ENCODE results near the gene KCNMB2. TPM values are rescaled to one million over a fixed set of nuclear protein-coding genes. Genes with fewer than 3 reads are reported as not detected.

KCNMB2 gene
- total RNA-seq, 1 experiment from 2014 or later = not detected

DNA sequence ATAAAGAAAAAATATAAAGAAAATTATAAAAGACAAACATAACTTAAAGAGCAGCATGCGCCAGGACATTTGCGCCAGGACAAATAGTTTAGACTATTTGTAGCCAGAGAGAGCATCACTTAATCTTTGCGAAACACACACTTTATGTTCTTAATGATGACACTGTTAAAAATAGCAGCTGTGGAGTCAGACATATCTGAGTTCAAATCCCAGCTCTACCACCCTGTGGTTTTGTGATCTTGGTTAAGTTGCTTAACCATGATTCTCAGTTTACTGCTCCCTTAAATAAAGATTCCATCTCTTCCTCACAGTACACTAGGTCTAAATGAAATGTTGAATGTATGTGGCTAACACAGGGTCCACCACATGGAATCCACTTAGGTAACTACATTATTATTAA, 31.4 kb downstream of the KCNMB2 start:
- POLR2A ChIA-PET (ENCODE audit: low non-redundant PET) = no interaction called here
- BruUV-seq (replicated peaks) = no TSS peak
- intact Hi-C loops (cut with micrococcal nuclease; ENCODE audit: unreplicated experiment) = no loop called here

DNA sequence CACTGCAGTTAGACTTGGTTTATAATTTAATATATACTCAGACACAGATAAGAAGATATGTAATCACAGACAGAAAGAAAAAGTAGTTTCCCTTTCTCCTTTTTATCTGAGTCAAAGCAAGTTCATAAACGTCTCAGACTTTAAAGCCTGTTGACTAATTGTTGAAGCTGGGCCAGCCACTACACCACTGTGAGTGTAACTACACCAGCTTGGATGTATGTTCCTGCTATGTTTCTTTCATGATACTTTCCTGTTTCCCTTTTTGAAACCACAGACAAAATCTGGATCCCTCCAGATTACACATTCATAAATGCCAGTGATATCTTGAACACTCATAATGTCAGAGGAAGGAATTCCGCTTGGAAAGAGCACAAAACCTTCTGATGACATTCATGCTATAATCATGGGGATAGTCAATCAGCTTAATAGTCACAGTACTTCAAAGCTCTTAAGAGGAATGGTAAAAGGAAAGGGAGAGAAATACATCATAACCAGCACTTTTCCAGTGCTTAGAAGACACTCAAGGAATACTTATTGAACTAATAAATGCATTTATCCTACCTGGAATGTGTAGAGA, 32.0 kb downstream of the KCNMB2 start:
- no peak overlapping the region for H3K27ac ChIP-seq (ENCODE audit: low read depth, low read length, poor library complexity, severe bottlenecking)
- BruUV-seq (replicated peaks) = no TSS peak
- CTCF ChIA-PET = no interaction called here
- no peaks in the 10 kb centered on the region for H3K27me3 ChIP-seq (replicated peaks; ENCODE audit: insufficient read depth, low read depth, low read length, poor library complexity)
- H3K4me3 ChIP-seq (ENCODE audit: low read depth, low read length, poor library complexity, severe bottlenecking) = no peak overlapping the region
- DNase-seq (ENCODE audit: low spot score) = no peak
- H3K36me3 ChIP-seq (ENCODE audit: insufficient read depth, low read length, poor library complexity, severe bottlenecking) = no peaks in the 10 kb centered on the region
- POLR2A ChIA-PET (ENCODE audit: low non-redundant PET) = no interaction called here
- intact Hi-C loops (cut with micrococcal nuclease; ENCODE audit: unreplicated experiment) = no loop called here
- H3K9me3 ChIP-seq (ENCODE audit: low read depth, low read length, poor library complexity, severe bottlenecking) = no peaks in the 10 kb centered on the region
- no peak for TF ChIP-seq EZH2 (IDR thresholded peaks at IDR 0.05; ENCODE audit: borderline replicate concordance, low read depth, low read length, poor library complexity, severe bottlenecking)
- TF ChIP-seq, protein P1, sequence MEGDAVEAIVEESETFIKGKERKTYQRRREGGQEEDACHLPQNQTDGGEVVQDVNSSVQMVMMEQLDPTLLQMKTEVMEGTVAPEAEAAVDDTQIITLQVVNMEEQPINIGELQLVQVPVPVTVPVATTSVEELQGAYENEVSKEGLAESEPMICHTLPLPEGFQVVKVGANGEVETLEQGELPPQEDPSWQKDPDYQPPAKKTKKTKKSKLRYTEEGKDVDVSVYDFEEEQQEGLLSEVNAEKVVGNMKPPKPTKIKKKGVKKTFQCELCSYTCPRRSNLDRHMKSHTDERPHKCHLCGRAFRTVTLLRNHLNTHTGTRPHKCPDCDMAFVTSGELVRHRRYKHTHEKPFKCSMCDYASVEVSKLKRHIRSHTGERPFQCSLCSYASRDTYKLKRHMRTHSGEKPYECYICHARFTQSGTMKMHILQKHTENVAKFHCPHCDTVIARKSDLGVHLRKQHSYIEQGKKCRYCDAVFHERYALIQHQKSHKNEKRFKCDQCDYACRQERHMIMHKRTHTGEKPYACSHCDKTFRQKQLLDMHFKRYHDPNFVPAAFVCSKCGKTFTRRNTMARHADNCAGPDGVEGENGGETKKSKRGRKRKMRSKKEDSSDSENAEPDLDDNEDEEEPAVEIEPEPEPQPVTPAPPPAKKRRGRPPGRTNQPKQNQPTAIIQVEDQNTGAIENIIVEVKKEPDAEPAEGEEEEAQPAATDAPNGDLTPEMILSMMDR (conservative IDR thresholded peaks at IDR 0.05; ENCODE audit: low read depth, low read length) = no peak
- no peaks in the 10 kb centered on the region for H3K4me1 ChIP-seq (ENCODE audit: insufficient read depth, low read length, poor library complexity, severe bottlenecking)

More for the DNA sequence above, 31.4 kb downstream of the KCNMB2 start:
- Histone ChIP-seq H3K4me3 (ENCODE audit: low read depth, low read length, poor library complexity, severe bottlenecking) (no peak overlapping the region), H3K9me3 (ENCODE audit: low read depth, low read length, poor library complexity, severe bottlenecking) (no peaks in the 10 kb centered on the region), H3K27ac (ENCODE audit: low read depth, low read length, poor library complexity, severe bottlenecking) (no peak overlapping the region), H3K4me1 (ENCODE audit: insufficient read depth, low read length, poor library complexity, severe bottlenecking) (no peaks in the 10 kb centered on the region), H3K36me3 (ENCODE audit: insufficient read depth, low read length, poor library complexity, severe bottlenecking) (no peaks in the 10 kb centered on the region), H3K27me3 (replicated peaks; ENCODE audit: insufficient read depth, low read depth, low read length, poor library complexity) (no peaks in the 10 kb centered on the region)
- TF ChIP-seq EZH2 (IDR thresholded peaks at IDR 0.05; ENCODE audit: borderline replicate concordance, low read depth, low read length, poor library complexity, severe bottlenecking) = no peak
- TF ChIP-seq, protein P1 (conservative IDR thresholded peaks at IDR 0.05; ENCODE audit: low read depth, low read length) = no peak
- no peak for DNase-seq (ENCODE audit: low spot score)
- CTCF ChIA-PET = no interaction called here

DNA sequence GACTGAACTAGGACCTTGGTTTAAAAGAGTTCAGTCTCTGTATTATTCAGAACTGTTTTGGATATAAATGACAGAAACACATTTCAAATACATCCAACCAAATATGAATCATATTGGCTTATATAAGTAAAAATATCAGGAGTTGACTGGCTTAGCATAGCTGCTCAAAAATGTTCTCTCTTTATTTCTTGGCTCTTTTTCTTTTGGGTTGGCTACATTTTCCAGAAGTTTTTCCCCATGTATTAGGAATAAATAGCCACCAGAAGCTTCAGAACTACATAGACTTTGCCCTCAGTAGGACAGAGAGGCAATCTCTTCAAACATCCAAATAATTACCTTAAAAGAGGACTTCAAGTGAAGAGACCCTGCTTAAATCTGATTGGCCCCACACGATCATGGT, 32.7 kb downstream of the KCNMB2 start:
- Histone ChIP-seq H3K9me3 (ENCODE audit: low read depth, low read length, poor library complexity, severe bottlenecking) (no peaks in the 10 kb centered on the region), H3K27me3 (replicated peaks; ENCODE audit: insufficient read depth, low read depth, low read length, poor library complexity) (no peaks in the 10 kb centered on the region), H3K36me3 (ENCODE audit: insufficient read depth, low read length, poor library complexity, severe bottlenecking) (no peaks in the 10 kb centered on the region), H3K27ac (ENCODE audit: low read depth, low read length, poor library complexity, severe bottlenecking) (no peak overlapping the region), H3K4me1 (ENCODE audit: insufficient read depth, low read length, poor library complexity, severe bottlenecking) (no peaks in the 10 kb centered on the region), H3K4me3 (ENCODE audit: low read depth, low read length, poor library complexity, severe bottlenecking) (no peak overlapping the region)
- TF ChIP-seq, protein P1 (conservative IDR thresholded peaks at IDR 0.05; ENCODE audit: low read depth, low read length) = no peak
- TF ChIP-seq EZH2 (IDR thresholded peaks at IDR 0.05; ENCODE audit: borderline replicate concordance, low read depth, low read length, poor library complexity, severe bottlenecking) = no peak
- ChIA-PET POLR2A (ENCODE audit: low non-redundant PET) (no interaction called here), CTCF (no interaction called here)
- BruUV-seq (replicated peaks) = no TSS peak
- intact Hi-C loops (cut with micrococcal nuclease; ENCODE audit: unreplicated experiment) = no loop called here
- no peak for DNase-seq (ENCODE audit: low spot score)
